HEK293T (cell line): Measurements from ENCODE around the gene NLRP8.

ENCODE experiments used
- ELF4 ChIP-seq: fragments of 450-650 bp; IDR thresholded peaks from 2 replicates; pipeline ENCODE4 v1.6.1; 2017; ENCODE audit warnings: antibody characterized with exemption
- ZNF384 ChIP-seq: fragments of 450-650 bp; IDR thresholded peaks from 2 replicates; pipeline ENCODE4 v1.6.1; 2016

DNA sequence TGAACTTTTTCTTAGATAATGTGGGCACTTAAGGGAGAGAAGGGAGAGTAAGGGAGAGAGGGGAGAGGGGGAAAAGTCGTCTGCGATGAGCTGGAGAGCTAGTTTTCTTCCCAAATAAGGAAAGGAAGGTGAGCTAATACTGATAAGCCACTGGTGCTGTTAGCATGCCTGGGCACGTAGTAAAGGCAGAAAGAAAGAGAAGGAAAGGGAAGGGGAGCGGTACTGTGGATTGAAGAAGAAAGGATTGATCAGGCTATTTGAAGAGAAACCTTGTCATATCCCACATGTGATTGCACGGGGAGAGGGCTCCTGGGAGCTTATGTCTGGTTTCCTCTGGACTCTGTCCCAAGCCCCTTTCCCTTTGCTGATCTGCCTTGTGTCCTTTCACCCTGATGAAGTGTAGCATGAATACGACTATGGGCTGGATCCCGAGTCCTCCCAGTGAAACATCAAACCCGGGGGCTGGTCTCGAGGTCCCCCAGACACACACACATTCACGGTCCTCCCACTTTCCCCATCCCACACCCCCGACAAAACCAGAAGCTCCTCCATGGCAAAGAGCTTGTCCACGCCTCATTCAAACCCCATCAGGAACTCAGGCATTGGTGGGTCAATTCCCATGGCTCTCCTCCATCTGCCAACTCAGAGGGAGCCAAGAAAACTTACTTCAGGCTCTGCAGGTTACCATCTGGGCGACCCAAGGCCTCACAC, 46.1 kb upstream of the NLRP8 start:
- TF ChIP-seq ZNF384: no peak
- no peak for TF ChIP-seq ELF4
